Measurements from ENCODE around the gene ABT1. TPM values are rescaled to one million over a fixed set of nuclear protein-coding genes. Genes with fewer than 3 reads are reported as not detected.

The ABT1 gene
- total and polyA plus RNA-seq, 4 donors: 13.4 to 20.9 (median 16.9) TPM

- peaks cover 0 to 9% (median 6%) of the 10 kb centered on the region in 4 donors for H3K9me3 ChIP-seq (ENCODE audit: control insufficient read depth in 4 of 4, insufficient read depth in 3 of 4, low read length in 3 of 4)
- no peaks in the 10 kb centered on the region for H3K4me1 ChIP-seq (ENCODE audit: control insufficient read depth in 5 of 5, insufficient read depth in 5 of 5, low read length in 5 of 5)
- no peaks in the 10 kb centered on the region for H3K27me3 ChIP-seq (ENCODE audit: control insufficient read depth in 3 of 3, insufficient read depth in 3 of 3, low read length in 2 of 3)
- ATAC-seq (ENCODE audit: insufficient read depth, low FRiP score) (no peak), DNase-seq (no peak)
- H3K9ac ChIP-seq (ENCODE audit: insufficient read depth in 1 of 2, low read length in 2 of 2): no peak overlapping the region
- 96 to 99% methylated on average over 2 of the region's 2 CpGs for WGBS, 2 donors
- no peak overlapping the region for H3K27ac ChIP-seq (ENCODE audit: low read depth in 1 of 2, low read length in 1 of 2)
- TF ChIP-seq CTCF (IDR thresholded peaks at IDR 0.05; ENCODE audit: control extremely low read depth, extremely low read depth): no peak
- H3K36me3 ChIP-seq (ENCODE audit: control insufficient read depth in 4 of 4, insufficient read depth in 4 of 4, low read length in 4 of 4): peaks cover 15 to 40% (median 32%) of the 10 kb centered on the region in 4 donors
- H3K4me3 ChIP-seq: no peak overlapping the region
These were observed 44.1 kb downstream of the ABT1 start for GRCh38 chr6:26640806-26641205.

GRCh38 chr6:26646074-26646473 lies 49.3 kb downstream of the ABT1 start:
- no peaks in the 10 kb centered on the region for H3K4me1 ChIP-seq (ENCODE audit: control insufficient read depth in 5 of 5, insufficient read depth in 5 of 5, low read length in 5 of 5)
- WGBS, 2 donors: 100% methylated on average over 1 of the region's 1 CpG

More at GRCh38 chr6:26646074-26646473, 49.3 kb downstream of the ABT1 start:
- H3K4me3 ChIP-seq: no peak overlapping the region
- no peak for TF ChIP-seq CTCF (IDR thresholded peaks at IDR 0.05; ENCODE audit: control extremely low read depth, extremely low read depth)
- no peak for DNase-seq
- peaks cover 7 to 33% (median 23%) of the 10 kb centered on the region in 4 donors for H3K36me3 ChIP-seq (ENCODE audit: control insufficient read depth in 4 of 4, insufficient read depth in 4 of 4, low read length in 4 of 4)
- H3K27me3 ChIP-seq (ENCODE audit: control insufficient read depth in 3 of 3, insufficient read depth in 3 of 3, low read length in 2 of 3): no peaks in the 10 kb centered on the region
- peaks cover 0 to 5% (median 1%) of the 10 kb centered on the region in 4 donors for H3K9me3 ChIP-seq (ENCODE audit: control insufficient read depth in 4 of 4, insufficient read depth in 3 of 4, low read length in 3 of 4)
- no peak for ATAC-seq (ENCODE audit: insufficient read depth, low FRiP score)
- no peak overlapping the region for H3K9ac ChIP-seq (ENCODE audit: insufficient read depth in 1 of 2, low read length in 2 of 2)
- no peak overlapping the region for H3K27ac ChIP-seq (ENCODE audit: low read depth in 1 of 2, low read length in 1 of 2)

Other genes starting within 250 kb of the ABT1 start
- 10 to 100 TPM; 19.7 to 19.8 TPM for gene BTN3A2, start 231.8 kb upstream of the ABT1 start, total RNA-seq
- 10 to 100 TPM; 17.5 to 40.5 TPM for gene BTN3A2, start 231.8 kb upstream of the ABT1 start, polyA plus RNA-seq
- 10 to 100 TPM; 19.1 to 26.8 TPM for gene BTN2A2, start 213.8 kb upstream of the ABT1 start, total RNA-seq
- gene BTN2A2, start 213.8 kb upstream of the ABT1 start, polyA plus RNA-seq: 10 to 100 TPM in 1 of 2 donors, 1 to 10 TPM in 1; 9.5 to 21.8 TPM
- gene BTN3A1, start 194.7 kb upstream of the ABT1 start, total RNA-seq: 10 to 100 TPM; 18.7 to 60.1 TPM
- 10 to 100 TPM; 14.4 to 26.3 TPM for gene BTN3A1, start 194.7 kb upstream of the ABT1 start, polyA plus RNA-seq
- 10 to 100 TPM; 18.9 to 65.5 TPM for gene BTN3A3, start 156.4 kb upstream of the ABT1 start, total RNA-seq
- 10 to 100 TPM in 1 of 2 donors, 1 to 10 TPM in 1; 8.1 to 22.9 TPM for gene BTN3A3, start 156.4 kb upstream of the ABT1 start, polyA plus RNA-seq
- gene BTN2A1, start 139.0 kb upstream of the ABT1 start, total RNA-seq: 10 to 100 TPM; 20.0 to 23.5 TPM
- gene BTN2A1, start 139.0 kb upstream of the ABT1 start, polyA plus RNA-seq: 10 to 100 TPM; 12.4 to 35.3 TPM
- under 1 TPM; 0.06 to 0.26 TPM for gene BTN1A1, start 96.7 kb upstream of the ABT1 start, total RNA-seq
- gene BTN1A1, start 96.7 kb upstream of the ABT1 start, polyA plus RNA-seq: under 1 TPM in 1 of 2 donors, not detected in 1; 0.06 TPM
- gene HMGN4, start 58.6 kb upstream of the ABT1 start, total RNA-seq: 10 to 100 TPM; 50.8 to 57.6 TPM
- 10 to 100 TPM; 16.1 to 73.3 TPM for gene HMGN4, start 58.6 kb upstream of the ABT1 start, polyA plus RNA-seq
- 10 to 100 TPM; 19.8 to 26.0 TPM for gene ZNF322, start 62.8 kb downstream of the ABT1 start, total RNA-seq
- 1 to 10 TPM; 5.8 to 9.1 TPM for gene ZNF322, start 62.8 kb downstream of the ABT1 start, polyA plus RNA-seq